A172 (cell line): ENCODE measurements around the gene NAA11. TPM values are rescaled to one million over a fixed set of nuclear protein-coding genes. Genes with fewer than 3 reads are reported as not detected.
"Not testable (repeated sequence)": the region's sequence is repeated elsewhere in the genome, so short reads cannot be mapped to it uniquely, and the experiment has no call there.

Experiments
- DNase-seq: peaks from one replicate; pipeline ENCODE4 v3.0.0-alpha.2; 2015; ENCODE audit warnings: low spot score
- total RNA-seq: library from RNA; depleted of rRNA; stranded (reverse); fragments of >200 nt; shearing (Covaris generic); gene quantifications from 2 replicates; pipeline ENCODE4 v1.2.3, GENCODE V29; 2014

The NAA11 gene
- total RNA-seq, 1 experiment from 2014 or later = not detected

- no peak for DNase-seq
Measured at GRCh38 chr4:79308971-79309370, 16.9 kb downstream of the NAA11 start.

- no peak for DNase-seq
Measured at GRCh38 chr4:79308137-79308536, 17.7 kb downstream of the NAA11 start.

- no peak for DNase-seq
Measured at GRCh38 chr4:79306795-79307194, 19.1 kb downstream of the NAA11 start.

GRCh38 chr4:79300280-79300679, 25.6 kb downstream of the NAA11 start:
- DNase-seq = no peak

- DNase-seq = no peak
Measured at GRCh38 chr4:79298484-79298883, 27.4 kb downstream of the NAA11 start.

GRCh38 chr4:79298027-79298426, 27.8 kb downstream of the NAA11 start:
- DNase-seq = no peak

- no peak for DNase-seq
Measured at GRCh38 chr4:79297479-79297878, 28.4 kb downstream of the NAA11 start.

GRCh38 chr4:79296768-79297428, 29.0 kb downstream of the NAA11 start:
- DNase-seq = no peak

GRCh38 chr4:79295086-79295485, 30.8 kb downstream of the NAA11 start:
- no peak for DNase-seq

GRCh38 chr4:79294064-79294463, 31.8 kb downstream of the NAA11 start:
- no peak for DNase-seq

GRCh38 chr4:79292008-79292407, 33.9 kb downstream of the NAA11 start:
- DNase-seq = no peak

GRCh38 chr4:79290376-79290775, 35.5 kb downstream of the NAA11 start:
- DNase-seq = no peak

GRCh38 chr4:79288185-79288584, 37.7 kb downstream of the NAA11 start:
- DNase-seq = no peak

GRCh38 chr4:79287718-79288117, 38.1 kb downstream of the NAA11 start:
- DNase-seq = no peak

GRCh38 chr4:79287076-79287475, 38.8 kb downstream of the NAA11 start:
- no peak for DNase-seq

GRCh38 chr4:79281566-79282359, 44.1 kb downstream of the NAA11 start:
- DNase-seq = no peak

GRCh38 chr4:79277467-79277866, 48.4 kb downstream of the NAA11 start:
- DNase-seq = not testable (repeated sequence)

- no peak for DNase-seq
Measured at GRCh38 chr4:79273915-79274314, 51.9 kb downstream of the NAA11 start.

- DNase-seq = no peak
Measured at GRCh38 chr4:79272761-79273160, 53.1 kb downstream of the NAA11 start.

- DNase-seq = no peak
Measured at GRCh38 chr4:79272126-79272525, 53.7 kb downstream of the NAA11 start.

GRCh38 chr4:79267671-79268070, 58.2 kb downstream of the NAA11 start:
- no peak for DNase-seq
